HEK293T (cell line): ENCODE measurements around the gene F13A1.

Experiments
- FOXK2 ChIP-seq: fragments of 450-650 bp; IDR thresholded peaks from 2 replicates; pipeline ENCODE4 v1.6.1; 2016; ENCODE audit warnings: mild to moderate bottlenecking
- HDGF ChIP-seq: fragments of 450-650 bp; IDR thresholded peaks from 2 replicates; pipeline ENCODE4 v1.6.1; 2017; ENCODE audit warnings: antibody characterized with exemption, borderline replicate concordance
- TF ChIP-seq, protein P1 (sequence below): fragments of 450-650 bp; IDR thresholded peaks from 2 replicates; pipeline ENCODE4 v1.6.1; 2016

DNA sequence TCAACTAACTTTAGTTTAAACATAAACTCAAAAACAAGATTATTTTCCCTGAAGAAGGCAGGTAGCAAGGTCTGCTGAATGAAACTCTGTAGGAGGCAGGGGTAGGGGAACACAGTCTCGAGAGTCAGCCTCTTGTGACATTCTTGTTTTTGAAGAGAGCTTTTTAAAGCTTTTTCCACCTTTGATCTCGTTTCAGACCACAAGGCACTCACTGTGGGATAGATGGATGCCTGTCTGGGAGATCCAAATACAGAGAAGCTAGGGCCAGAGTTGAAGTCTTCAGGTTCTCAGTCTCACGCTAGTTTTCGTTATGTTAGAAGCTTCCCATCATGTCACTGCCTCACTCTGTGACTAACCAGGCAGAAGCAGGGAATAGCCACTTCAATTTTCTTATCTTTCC lies 14.9 kb downstream of the F13A1 start:
- TF ChIP-seq, protein P1, sequence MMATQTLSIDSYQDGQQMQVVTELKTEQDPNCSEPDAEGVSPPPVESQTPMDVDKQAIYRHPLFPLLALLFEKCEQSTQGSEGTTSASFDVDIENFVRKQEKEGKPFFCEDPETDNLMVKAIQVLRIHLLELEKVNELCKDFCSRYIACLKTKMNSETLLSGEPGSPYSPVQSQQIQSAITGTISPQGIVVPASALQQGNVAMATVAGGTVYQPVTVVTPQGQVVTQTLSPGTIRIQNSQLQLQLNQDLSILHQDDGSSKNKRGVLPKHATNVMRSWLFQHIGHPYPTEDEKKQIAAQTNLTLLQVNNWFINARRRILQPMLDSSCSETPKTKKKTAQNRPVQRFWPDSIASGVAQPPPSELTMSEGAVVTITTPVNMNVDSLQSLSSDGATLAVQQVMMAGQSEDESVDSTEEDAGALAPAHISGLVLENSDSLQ, result no peak
- TF ChIP-seq FOXK2 (no peak), HDGF (no peak)
